LHCN-M2 (cell line): ENCODE measurements around the gene NPHP4. TPM values are rescaled to one million over a fixed set of nuclear protein-coding genes. Genes with fewer than 3 reads are reported as not detected.

Experiments used
- DNase-seq: peaks from one replicate; pipeline ENCODE4 v3.0.0-alpha.2; 2012; ENCODE audit warnings: low read depth
- total RNA-seq: library from RNA; depleted of rRNA; stranded (reverse); fragments of >200 nt; gene quantifications from 2 replicates; pipeline ENCODE4 v1.2.3, GENCODE V29; 2014

Gene NPHP4
- total RNA-seq, 1 experiment from 2014 or later = 4.7 TPM

DNA sequence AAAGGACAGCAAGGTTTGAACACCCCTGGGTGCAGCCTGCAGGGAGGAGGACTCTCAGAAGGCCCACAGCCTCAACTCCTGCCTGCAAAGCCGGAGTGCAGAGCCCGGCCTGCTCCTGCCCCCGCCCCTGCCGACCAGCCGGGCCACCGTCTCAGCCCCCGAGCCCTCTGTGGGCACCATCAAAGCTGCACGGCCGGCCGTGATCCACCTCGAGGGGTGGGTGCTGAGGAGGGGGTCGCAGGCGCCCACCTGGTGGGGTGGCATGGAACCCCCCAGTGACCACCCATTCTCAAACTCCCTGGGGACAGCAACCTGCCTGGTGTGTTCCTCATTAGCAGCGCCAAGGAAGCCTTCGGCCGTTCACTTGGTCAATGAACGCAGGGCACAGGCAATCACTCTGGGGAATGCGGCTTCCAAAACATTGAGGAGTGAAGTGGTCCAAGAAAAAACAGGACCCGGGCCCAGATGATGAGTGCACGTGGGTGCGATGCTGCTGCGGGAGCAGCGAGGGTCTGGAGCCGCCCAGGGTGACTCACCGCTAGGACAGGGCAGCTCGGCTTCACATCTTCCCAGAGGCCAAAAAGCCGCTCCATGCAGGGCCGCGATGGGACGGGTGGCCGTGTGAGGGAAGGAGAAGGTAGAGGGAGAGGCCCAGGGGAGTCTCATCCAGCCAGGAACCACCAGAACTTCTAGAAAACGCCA lies 157.6 kb downstream of the NPHP4 start:
- DNase-seq = no peak

- DNase-seq = no peak
These were observed 158.3 kb downstream of the NPHP4 start for GRCh38 chr1:5833911-5834310.

DNA sequence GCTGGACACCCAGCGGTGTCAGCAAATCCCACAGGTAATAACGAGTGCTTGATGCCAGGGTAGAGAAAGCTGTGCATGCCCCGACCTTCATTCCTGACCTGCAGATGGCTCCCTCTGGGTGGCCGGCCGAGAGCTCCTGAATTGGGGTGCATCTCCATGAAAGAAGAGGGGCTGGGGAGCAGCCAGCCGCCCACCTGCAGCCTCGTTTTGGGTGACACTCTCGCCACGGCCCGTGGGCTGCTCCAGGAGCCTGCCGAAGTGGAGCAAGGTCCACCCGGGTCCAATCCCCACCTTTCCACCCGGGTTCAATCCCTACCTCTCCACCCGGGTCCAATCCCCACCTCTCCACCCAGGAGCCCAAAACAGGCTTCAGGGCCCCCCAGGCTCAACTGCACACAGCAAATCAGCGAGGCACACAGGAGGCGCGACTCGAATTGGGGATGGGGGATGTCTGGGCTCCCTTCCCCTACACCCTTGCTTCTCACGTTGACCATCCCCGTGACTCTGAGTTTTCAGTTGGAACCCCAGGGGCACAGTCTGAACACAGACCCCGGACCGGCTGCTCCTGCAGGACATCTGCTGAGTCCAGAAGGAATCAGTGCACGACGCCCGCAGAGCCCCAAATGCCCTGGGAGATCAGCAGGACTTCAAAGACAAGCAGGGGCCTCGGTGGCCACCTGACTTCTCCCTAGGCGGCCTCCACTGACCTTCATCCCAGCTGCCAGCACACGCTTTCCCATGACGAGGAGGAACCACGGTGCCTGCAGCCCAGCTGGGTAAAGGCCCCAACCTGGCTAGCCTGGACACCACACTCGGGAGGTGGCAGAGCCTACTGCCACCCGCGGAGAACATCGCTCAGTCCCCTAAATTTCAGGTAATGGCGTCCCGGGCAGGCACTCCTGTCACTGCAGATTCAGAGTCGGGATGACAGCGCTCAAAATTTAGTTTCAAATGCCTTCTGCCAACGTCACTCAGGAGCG lies 159.0 kb downstream of the NPHP4 start:
- DNase-seq = no peak

DNA sequence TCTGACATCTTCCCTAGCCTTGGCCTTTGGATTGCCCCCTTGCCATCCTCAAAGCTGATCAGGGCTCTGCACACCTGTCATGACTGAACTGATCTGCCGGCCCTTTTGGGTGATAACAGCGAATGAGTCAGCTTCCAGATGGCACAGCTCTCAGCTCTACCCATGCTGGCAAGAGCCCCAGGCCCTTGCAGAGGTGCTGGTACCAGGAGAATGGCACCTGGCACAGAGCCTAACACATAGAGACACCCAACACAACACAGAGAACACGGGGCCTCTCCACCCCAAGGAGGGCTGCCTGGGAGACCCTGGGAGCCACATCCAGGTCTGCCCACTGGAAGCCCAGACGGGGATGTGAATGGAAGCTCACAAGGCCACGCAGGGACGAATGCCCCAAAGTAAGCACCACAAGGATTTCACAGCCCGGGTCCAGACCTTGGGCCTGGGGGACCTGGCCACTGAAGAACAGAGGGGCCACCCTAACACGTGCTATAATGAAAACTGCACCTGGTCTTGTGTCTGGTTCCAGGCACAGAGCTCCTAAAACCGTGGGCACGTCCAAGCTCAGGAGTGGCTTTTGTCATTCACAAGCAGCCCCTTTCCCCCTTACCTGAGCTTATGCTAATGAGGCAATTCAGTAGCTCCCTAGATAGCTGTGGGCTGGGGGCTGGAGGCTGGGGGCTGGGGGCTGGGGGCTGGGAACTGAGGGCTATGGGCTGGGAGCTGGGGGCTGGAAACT lies 160.5 kb downstream of the NPHP4 start:
- DNase-seq = no peak

- no peak for DNase-seq
These were observed 161.2 kb downstream of the NPHP4 start for GRCh38 chr1:5830771-5831599.

DNA sequence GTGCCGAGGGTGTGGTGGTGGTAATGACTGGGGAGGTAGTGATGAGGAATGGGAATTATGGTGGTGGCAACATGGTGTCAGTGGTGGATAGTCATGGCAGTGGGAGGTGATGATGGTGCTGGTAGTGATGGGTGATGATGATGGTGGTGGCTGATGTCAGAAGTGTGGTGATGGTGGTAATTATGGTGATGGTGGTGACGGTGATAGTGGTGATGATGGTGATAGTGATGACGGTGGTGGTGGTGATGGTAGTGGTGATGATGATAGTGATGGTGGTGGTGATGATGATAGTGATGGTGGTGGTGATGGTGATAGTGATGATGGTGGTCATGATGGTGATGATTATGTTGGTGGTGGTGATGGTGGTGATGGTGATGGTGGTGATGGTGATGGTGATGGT lies 162.8 kb downstream of the NPHP4 start:
- DNase-seq = no peak

DNA sequence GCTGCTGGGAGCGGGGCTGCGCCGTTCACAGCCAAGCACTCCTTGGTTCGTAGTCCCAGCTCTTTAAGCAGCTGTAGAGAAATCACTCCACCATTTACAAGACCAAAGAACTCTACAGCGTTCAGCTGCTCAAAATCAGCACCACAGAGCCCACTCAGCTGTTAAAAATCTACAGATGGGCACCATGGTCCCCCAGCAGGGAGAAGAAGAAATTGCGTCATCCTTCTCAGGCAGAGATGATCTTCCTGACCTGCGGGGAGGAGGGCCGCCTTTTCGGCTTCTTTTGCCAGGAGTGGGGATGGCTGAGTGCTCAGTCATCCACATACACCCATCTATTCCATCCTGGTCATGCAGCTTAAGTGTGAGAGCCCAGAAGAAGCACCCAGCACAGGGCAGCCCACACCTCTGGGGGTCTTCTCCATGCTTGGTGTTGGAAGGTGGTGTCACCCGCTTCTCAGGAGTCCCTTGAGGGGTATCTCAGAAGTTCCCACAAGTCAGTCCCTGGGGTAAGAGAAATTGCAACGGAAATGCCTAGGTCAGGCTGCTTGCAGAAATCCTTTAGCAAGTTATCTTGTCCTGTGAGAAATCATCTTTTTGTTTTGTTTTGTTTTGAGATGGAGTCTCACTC lies 163.8 kb downstream of the NPHP4 start:
- no peak for DNase-seq

GRCh38 chr1:5827516-5827915 lies 164.7 kb downstream of the NPHP4 start:
- no peak for DNase-seq

GRCh38 chr1:5826601-5827000 lies 165.6 kb downstream of the NPHP4 start:
- DNase-seq = no peak

- no peak for DNase-seq
These were observed 169.5 kb downstream of the NPHP4 start for GRCh38 chr1:5822726-5823125.

DNA sequence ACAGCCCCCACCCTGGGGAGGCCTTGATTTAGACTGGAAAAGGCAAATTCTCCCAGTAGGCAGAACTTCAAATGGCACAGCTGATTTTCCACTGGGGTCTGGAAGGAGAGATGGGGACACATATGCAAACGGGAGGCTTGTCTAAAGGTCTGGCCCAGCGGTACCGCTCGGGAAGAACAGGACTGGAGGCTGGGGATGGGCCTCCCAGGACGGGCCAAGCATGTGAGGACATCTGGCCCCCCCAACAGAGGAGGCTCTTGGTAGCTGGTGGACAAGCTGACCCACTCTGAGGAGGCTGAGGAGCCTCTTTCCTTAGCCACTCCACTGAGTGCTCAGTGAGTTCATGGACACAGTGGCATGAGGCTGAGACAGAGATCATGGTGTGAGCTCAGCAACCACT lies 170.0 kb downstream of the NPHP4 start:
- no peak for DNase-seq

DNA sequence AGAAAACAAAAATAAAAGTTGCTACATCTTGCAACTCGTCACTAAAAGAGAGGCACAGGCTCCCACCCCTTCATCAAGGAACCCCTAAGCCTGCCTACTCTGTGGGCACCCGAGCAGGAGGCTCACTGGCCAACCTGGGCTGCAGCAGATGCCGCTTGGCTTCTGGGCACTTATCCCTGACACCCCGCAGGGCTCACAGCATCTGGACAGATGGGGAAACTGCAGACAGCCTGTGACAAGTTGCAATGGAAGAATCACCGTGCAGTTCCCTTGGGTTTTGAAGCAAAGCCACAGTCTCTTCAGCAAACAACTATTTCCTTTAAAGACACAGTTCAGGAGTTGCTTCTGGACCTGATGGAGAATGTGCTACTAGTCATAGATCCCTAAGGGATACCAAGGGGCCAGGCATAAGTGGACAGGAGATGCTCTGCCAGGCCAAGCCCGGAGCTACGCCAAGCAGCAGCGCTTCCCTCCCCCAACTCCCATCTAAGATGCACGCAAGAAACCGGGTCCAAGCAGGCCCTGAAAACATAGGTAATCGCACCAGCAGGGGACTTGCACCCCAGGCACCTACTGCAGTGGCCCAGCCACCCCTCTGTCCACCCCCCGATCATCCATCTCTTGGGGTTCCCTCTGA lies 170.6 kb downstream of the NPHP4 start:
- DNase-seq = no peak

DNA sequence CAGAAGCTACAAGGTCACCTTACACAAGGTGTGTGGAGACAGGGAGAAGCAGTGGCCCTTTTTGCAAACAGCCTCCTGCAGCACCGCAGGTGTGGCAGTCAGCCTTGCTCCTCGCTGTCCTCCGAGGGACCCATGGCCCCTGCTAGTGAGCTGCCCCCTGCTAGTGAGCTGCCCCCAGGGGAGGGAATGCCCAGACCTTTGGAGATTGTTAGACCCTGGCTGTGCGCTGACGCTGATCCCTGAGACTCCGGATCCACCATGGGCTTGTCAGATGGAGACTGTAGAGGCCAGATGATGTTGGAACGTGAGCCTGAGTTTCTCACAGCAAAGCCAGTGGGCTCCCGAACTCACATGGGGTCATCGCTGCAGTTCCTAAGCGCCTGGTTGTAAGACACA lies 172.2 kb downstream of the NPHP4 start:
- DNase-seq = no peak

DNA sequence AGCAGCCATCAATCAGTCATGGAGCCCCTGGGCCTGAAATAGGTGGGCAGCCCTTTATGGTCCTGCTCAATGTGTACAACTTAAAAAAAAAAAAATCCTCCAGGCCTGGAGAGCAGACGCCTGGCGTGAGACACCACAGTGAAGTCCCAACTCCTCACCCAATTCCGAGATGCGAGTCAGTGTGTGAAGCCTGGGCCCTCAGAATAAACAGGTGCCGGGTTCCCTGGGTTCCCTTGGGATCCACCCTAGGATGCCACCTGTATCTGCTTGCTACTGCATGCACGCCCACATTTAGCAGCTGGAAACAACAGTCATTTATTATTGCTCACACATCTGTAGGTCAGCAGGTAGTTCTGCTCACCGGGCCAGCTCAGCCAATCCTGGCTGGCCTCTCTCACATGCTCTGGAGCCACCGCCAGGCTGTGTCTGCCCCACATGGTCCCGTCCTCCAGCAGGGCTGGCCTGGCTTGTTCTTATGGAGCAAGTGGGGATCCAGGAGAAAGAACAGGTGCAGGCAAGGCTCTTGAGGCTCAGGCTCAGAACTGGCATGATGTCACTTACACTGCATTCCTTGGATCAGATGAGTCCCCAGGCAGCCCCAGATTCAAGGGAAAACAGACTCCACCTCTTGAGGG lies 172.7 kb downstream of the NPHP4 start:
- DNase-seq = no peak

GRCh38 chr1:5818755-5819154 lies 173.5 kb downstream of the NPHP4 start:
- DNase-seq = no peak

GRCh38 chr1:5815716-5816115 lies 176.5 kb downstream of the NPHP4 start:
- no peak for DNase-seq

DNA sequence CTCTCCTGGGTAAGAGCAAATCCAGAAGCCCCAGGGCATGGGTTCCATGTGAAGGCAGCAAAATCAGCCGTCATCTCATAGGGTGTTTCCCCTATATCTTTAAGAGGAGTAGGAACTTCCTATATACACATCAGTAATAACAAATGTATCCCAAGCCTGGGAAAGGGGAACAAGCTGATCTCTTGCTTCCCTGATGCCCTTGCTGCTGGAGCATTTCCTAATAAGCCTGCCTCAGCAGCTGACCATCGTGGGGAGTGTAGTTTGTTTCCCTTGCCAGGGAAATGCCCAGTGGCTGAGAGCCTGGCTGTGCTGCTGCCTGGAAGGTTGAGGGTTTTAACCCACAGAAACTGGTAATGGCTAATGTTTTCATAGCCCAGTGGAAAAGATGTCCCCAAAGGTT lies 177.0 kb downstream of the NPHP4 start:
- no peak for DNase-seq

- DNase-seq = no peak
These were observed 178.1 kb downstream of the NPHP4 start for GRCh38 chr1:5814046-5814619.

- DNase-seq = no peak
These were observed 178.7 kb downstream of the NPHP4 start for GRCh38 chr1:5813480-5813879.
